ENCODE data around the gene MAST3.

Gene MAST3

GRCh38 chr19:18097217-18097992 is at the start of gene MAST3:
MAST3 (plus strand) TSS chr19:18097778; CDS start chr19:18097793, 15 bp downstream.
- DNase-seq: no peak

DNA sequence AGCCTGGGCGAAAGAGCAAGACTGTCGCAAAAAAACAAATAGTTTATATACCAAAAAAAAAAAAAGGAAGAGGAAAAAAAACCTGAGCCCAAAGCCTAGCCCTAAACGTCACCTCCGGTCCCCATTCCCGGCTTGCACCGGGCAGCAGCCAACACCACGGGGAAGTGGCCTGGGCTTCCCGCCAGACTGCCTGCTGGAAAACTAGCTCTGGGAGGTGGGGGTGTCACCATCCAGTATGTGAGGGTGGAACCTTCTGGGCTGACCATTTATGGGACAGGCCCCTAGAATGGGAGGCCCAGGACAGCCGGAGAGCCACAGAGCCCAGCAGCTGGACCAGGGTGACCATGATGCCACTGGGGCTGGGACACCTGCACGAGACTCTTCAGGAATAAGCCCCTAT is 48.2 kb upstream of the MAST3 start:
- DNase-seq: no peak

- no peak for DNase-seq
Observed at GRCh38 chr19:18051887-18052286, 45.7 kb upstream of the MAST3 start.

DNA sequence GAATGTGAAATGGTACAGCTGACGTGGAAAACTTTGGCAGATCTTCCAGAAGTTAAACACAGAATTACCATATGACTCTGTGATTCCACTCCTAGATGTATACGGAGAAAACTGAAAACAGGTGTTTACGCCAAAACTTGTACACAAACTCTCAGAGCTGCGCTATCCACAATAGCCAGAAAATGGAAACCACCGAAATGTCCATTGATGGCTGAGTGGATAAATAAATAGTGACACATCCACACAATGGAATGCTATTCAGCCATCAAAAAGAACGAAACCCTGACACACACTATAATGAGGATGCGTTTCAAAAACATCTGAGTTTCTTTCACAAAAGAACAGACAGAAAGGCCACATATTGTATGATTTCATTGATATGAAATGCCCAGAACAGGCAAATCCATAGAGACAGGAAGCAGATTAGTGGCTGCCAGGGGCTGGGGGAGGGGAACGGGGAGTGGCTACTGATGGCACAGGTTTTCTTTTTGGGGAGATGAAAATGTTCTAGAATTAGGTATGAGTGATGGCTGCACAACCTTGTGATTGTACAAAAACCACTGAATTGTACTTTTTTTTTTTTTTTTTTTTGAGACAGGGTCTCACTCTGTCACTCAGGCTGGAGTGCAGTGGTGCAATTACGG is 43.9 kb upstream of the MAST3 start:
- no peak for DNase-seq

DNA sequence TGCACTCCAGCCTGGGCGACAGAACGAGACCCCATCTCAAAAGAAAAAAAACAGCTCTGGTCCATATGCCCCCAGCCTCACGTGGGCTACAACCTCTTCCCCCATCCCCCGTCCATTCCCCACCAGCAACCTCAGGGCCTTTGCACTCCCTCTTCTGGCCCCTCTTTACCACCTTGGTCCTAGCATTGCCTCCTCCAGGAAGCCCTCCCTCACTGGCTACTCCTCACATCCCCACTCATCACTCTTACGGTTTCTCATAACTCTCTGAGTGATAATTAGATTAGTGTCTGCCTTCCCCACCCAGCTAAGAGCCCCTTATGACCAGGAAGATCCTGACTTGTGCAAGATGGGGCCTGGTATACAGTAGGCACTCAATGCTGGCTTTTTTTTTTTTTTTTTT is 41.6 kb upstream of the MAST3 start:
- DNase-seq: no peak

GRCh38 chr19:18057557-18057956 is 40.0 kb upstream of the MAST3 start:
- no peak for DNase-seq

DNA sequence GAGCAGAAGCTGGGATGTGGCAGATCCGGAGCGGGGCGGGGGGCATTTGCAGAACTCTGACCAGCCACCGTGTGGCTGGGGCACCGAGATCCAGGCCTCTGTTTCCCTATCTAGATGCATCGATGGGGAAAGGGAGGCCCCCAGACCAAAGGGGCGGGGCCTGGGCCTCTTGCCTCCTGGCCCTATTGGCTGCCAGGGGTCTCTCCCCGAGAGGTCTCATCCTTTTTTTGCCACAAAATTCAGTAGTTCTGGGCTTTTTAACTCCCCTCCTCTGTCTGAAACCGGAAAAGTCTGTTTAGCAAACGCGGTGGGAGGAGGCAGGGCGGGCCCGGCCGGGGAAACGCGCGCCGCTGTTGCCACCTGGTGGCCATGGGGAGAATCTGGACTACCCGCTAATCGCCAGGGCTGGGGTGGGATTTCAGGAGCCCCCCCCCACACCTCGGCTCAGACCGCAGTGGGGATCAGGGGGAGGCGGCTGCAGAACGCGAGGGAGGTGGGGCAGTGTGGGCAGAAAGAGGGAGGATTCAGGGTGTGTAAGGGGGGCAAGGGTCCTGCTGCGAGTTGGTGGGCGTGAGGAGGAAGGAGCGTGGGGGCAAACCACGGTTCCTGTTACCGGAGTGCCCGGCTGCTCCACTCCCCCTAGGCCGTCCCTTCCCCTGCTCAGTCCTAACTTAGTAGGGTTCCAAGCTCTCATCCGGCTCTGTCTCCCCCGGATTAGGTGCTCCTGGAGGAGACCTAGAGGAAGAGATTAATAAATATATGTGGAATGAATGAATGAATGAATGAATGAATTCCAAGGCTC is 39.2 kb upstream of the MAST3 start:
- DNase-seq: peak; percentile 59

- DNase-seq: no peak
Observed at GRCh38 chr19:18059297-18059696, 38.3 kb upstream of the MAST3 start.

DNA sequence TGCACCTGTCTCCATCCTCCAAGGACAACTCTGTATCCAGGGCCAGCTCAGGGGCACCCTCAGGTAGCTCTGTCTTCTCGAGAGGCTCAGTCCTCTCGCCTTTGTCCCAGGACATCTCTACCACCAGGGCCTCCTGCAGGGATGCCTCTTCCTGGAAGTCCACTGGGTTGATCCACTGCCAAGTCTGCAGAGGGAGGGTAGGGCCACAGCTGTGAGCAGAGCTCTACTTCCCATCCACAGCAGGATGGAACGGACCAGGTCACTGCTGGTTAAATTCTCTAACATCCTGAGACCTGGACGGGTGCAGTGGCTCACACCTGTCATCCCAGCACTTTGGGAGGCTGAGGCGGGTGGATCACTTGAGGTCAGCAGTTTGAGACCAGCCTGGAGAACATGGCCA is 37.7 kb upstream of the MAST3 start:
- DNase-seq: no peak

- DNase-seq: no peak
Observed at GRCh38 chr19:18060472-18060871, 37.1 kb upstream of the MAST3 start.

GRCh38 chr19:18062028-18062427 is 35.5 kb upstream of the MAST3 start:
- DNase-seq: peak; percentile 46

- DNase-seq: no peak
Observed at GRCh38 chr19:18063463-18063862, 34.1 kb upstream of the MAST3 start.

- no peak for DNase-seq
Observed at GRCh38 chr19:18065173-18065495, 32.4 kb upstream of the MAST3 start.

- no peak for DNase-seq
Observed at GRCh38 chr19:18068395-18068794, 29.2 kb upstream of the MAST3 start.

GRCh38 chr19:18069383-18069782 is 28.2 kb upstream of the MAST3 start:
- no peak for DNase-seq

- DNase-seq: no peak
Observed at GRCh38 chr19:18070181-18070580, 27.4 kb upstream of the MAST3 start.

DNA sequence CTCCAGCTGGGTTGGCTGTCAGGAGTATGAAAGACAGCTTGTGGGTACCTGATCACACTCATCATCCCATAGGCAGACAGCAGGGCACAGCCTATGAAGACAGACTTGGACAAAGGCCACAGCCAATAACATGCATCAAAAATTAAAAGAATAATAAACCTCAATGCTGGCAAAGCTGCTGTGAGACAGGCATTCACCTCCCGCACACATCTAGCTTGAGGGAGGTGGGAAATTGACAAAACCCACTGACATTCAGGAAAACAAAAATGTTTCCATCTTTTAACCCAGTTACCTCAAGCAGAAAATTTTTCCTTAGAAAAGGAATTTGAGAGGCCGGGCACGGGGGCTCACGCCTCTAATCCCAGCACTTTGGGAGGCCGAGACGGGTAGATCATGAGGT is 25.2 kb upstream of the MAST3 start:
- DNase-seq: no peak

DNA sequence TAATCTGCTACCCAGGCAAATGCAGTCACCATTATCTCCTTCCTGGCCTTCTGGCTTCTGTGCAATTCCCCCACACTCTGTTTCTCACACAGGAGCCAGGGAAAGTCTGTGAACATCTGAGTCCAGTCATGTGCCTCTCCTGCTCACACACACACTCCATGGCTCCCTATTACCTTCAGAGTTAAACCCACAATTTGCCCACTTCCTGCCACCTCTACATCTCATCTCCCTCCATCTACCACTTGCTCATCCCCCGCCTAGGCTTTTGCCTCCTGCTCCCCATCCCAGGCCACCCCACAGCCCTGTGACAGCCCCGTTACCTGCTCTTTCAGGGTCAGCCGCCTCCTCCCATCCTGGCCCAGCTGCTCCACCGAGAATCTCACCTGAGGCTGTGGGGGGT is 24.4 kb upstream of the MAST3 start:
- no peak for DNase-seq

DNA sequence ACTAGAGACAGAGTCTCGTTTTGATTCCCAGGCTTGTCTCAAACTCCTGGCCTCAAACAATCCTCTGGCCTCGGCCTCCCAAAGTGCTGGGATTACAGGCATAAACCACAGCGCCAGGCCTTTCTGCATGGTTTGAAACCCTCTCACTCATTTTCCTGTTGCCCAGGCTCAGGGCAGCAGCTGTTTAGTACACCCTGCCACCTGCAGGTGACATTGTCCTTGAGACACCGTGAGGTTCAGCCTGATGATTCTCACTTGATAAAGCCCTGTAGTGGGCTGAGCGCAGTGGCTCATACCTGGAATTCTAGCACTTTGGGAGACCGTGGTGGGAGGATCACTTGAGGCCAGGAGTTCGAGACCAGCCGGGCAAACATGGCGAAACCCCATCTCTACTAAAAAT is 23.4 kb upstream of the MAST3 start:
- no peak for DNase-seq

- no peak for DNase-seq
Observed at GRCh38 chr19:18083929-18084684, 13.5 kb upstream of the MAST3 start.

- DNase-seq: no peak
Observed at GRCh38 chr19:18085702-18086457, 11.7 kb upstream of the MAST3 start.

DNA sequence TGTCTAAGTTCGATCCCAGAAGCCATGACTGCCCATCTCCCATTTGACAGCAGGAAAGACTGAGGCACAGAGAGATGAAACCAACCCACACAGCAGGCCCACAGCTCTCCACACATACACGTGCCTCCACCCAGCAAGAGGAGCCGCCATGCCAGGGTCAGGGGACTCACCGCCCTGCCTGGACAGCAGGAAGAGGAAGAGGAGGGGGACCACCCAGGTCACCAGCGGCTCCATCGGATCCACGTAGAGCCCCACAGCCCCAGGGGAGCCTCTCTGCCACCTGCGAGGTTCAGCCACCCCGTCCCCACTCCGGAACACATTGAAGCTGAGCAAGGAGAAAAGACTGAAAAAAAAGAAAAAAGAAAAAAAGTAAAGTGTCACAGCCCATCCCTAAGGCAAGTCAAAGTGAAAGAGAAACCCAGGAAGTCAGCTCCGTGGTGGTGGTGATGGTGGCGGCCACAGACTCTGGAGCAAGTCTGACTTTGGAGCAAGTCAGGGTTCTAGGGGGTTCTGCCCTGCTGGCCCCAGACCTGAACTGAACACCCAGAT is 10.9 kb upstream of the MAST3 start, which contains the start of gene IL12RB1:
Gene IL12RB1 (minus strand): TSS at position 345 of the 549 bp plus-strand sequence. CDS start 111 bp downstream, at position 234.
- DNase-seq: no peak

All from COR-L47 (cell line).